ENCODE data around the gene KIF17. TPM values are rescaled to one million over a fixed set of nuclear protein-coding genes. Genes with fewer than 3 reads are reported as not detected.

Gene KIF17
- total RNA-seq, 1 donor from 2014 or later: 8.4 TPM

GRCh38 chr1:20619999-20620398 lies 97.8 kb downstream of the KIF17 start:
- no peaks in the 10 kb centered on the region for H3K9me3 ChIP-seq
- no peaks in the 10 kb centered on the region for H3K4me1 ChIP-seq
- intact Hi-C loops (cut with DNase I): no loop called here
- no peak for DNase-seq
- no peak for TF ChIP-seq CTCF (IDR thresholded peaks at IDR 0.05)
- no peak overlapping the region for H3K4me3 ChIP-seq
- ATAC-seq: no peak
- H3K27me3 ChIP-seq (ENCODE audit: low read depth): no peaks in the 10 kb centered on the region
- H3K27ac ChIP-seq: no peak overlapping the region
- no peaks in the 10 kb centered on the region for H3K36me3 ChIP-seq

- no peaks in the 10 kb centered on the region for H3K9me3 ChIP-seq
- no peak for DNase-seq
- no peaks in the 10 kb centered on the region for H3K27me3 ChIP-seq (ENCODE audit: low read depth)
- no peak overlapping the region for H3K4me3 ChIP-seq
- intact Hi-C loops (cut with DNase I): no loop called here
- TF ChIP-seq CTCF (IDR thresholded peaks at IDR 0.05): no peak
- no peak for ATAC-seq
- no peaks in the 10 kb centered on the region for H3K4me1 ChIP-seq
- H3K36me3 ChIP-seq: no peaks in the 10 kb centered on the region
- no peak overlapping the region for H3K27ac ChIP-seq
These were observed 99.3 kb downstream of the KIF17 start for GRCh38 chr1:20618550-20618949.

GRCh38 chr1:20616847-20617487 lies 100.8 kb downstream of the KIF17 start:
- no peak overlapping the region for H3K27ac ChIP-seq
- DNase-seq (no peak), ATAC-seq (no peak)
- H3K4me1 ChIP-seq: no peaks in the 10 kb centered on the region
- intact Hi-C loops (cut with DNase I): no loop called here
- H3K9me3 ChIP-seq: no peaks in the 10 kb centered on the region
- no peak for TF ChIP-seq CTCF (IDR thresholded peaks at IDR 0.05)
- H3K4me3 ChIP-seq: no peak overlapping the region
- no peaks in the 10 kb centered on the region for H3K27me3 ChIP-seq (ENCODE audit: low read depth)
- H3K36me3 ChIP-seq: no peaks in the 10 kb centered on the region

- no peaks in the 10 kb centered on the region for H3K4me1 ChIP-seq
- H3K36me3 ChIP-seq: no peaks in the 10 kb centered on the region
- intact Hi-C loops (cut with DNase I): no loop called here
- H3K9me3 ChIP-seq: no peaks in the 10 kb centered on the region
- TF ChIP-seq CTCF (IDR thresholded peaks at IDR 0.05): no peak
- H3K27me3 ChIP-seq (ENCODE audit: low read depth): no peaks in the 10 kb centered on the region
- ATAC-seq (no peak), DNase-seq (no peak)
- no peak overlapping the region for H3K27ac ChIP-seq
- no peak overlapping the region for H3K4me3 ChIP-seq
These were observed 101.6 kb downstream of the KIF17 start for GRCh38 chr1:20615946-20616846.

GRCh38 chr1:20614131-20614579 lies 103.7 kb downstream of the KIF17 start:
- Histone ChIP-seq H3K27me3 (ENCODE audit: low read depth) (no peaks in the 10 kb centered on the region), H3K36me3 (no peaks in the 10 kb centered on the region), H3K27ac (no peak overlapping the region), H3K4me1 (no peaks in the 10 kb centered on the region), H3K9me3 (no peaks in the 10 kb centered on the region), H3K4me3 (no peak overlapping the region)
- no peak for TF ChIP-seq CTCF (IDR thresholded peaks at IDR 0.05)
- ATAC-seq (no peak), DNase-seq (no peak)
- intact Hi-C loops (cut with DNase I): no loop called here

Other genes starting within 250 kb of the KIF17 start
- gene CAMK2N1, start 231.8 kb downstream of the KIF17 start, total RNA-seq: 43.0 TPM
- gene MUL1, start 209.9 kb downstream of the KIF17 start, total RNA-seq: 29.9 TPM
- 0.38 TPM for gene FAM43B, start 165.4 kb downstream of the KIF17 start, total RNA-seq
- gene CDA, start 128.9 kb downstream of the KIF17 start, total RNA-seq: 5.3 TPM
- 57.2 TPM for gene PINK1, start 84.5 kb downstream of the KIF17 start, total RNA-seq
- gene DDOST, start 56.6 kb downstream of the KIF17 start, total RNA-seq: 148 TPM
- not detected for gene SH2D5, start 14.7 kb upstream of the KIF17 start, total RNA-seq
- gene HP1BP3, start 69.3 kb upstream of the KIF17 start, total RNA-seq: 253 TPM